HepG2 (cell line): ENCODE measurements around the gene TBL3. TPM values are rescaled to one million over a fixed set of nuclear protein-coding genes. Genes with fewer than 3 reads are reported as not detected.

Experiments
- AKNA ChIP-seq: sonication (generic); formaldehyde crosslinking; IDR thresholded peaks from 2 replicates; pipeline ENCODE4 v1.4.0; 2020; ENCODE audit warnings: missing genetic modification reagents, borderline replicate concordance
- ELF1 ChIP-seq: sonication (generic); formaldehyde crosslinking; IDR thresholded peaks from 2 replicates; pipeline ENCODE4 v1.4.0; 2020; ENCODE audit warnings: missing genetic modification reagents
- FOSL2 ChIP-seq: sonication (generic); formaldehyde crosslinking; IDR thresholded peaks from 2 replicates; pipeline ENCODE4 v1.4.0; 2020; ENCODE audit warnings: missing genetic modification reagents
- FOXK1 ChIP-seq: sonication (generic); formaldehyde crosslinking; IDR thresholded peaks from 2 replicates; pipeline ENCODE4 v1.4.0; 2020; ENCODE audit warnings: low read depth, missing genetic modification reagents, borderline replicate concordance
- FOXO1 ChIP-seq: sonication (generic); formaldehyde crosslinking; IDR thresholded peaks from 2 replicates; pipeline ENCODE4 v1.4.0; 2020; ENCODE audit warnings: missing genetic modification reagents
- KDM2A ChIP-seq: sonication (generic); formaldehyde crosslinking; IDR thresholded peaks from 2 replicates; pipeline ENCODE4 v1.4.0; 2020; ENCODE audit warnings: low read depth, missing genetic modification reagents, borderline replicate concordance
- KLF13 ChIP-seq: sonication (generic); formaldehyde crosslinking; IDR thresholded peaks from 2 replicates; pipeline ENCODE4 v1.4.0; 2020; ENCODE audit warnings: mild to moderate bottlenecking, missing genetic modification reagents
- MTF2 ChIP-seq: sonication (generic); formaldehyde crosslinking; IDR thresholded peaks from 2 replicates; pipeline ENCODE4 v1.5.0; 2020; ENCODE audit warnings: missing genetic modification reagents, borderline replicate concordance
- POLR2AphosphoS5 ChIP-seq: IDR thresholded peaks from 2 replicates; pipeline ENCODE4 v1.6.1; 2012; ENCODE audit warnings: low read depth, low read length
- PRDM10 ChIP-seq: sonication (generic); formaldehyde crosslinking; IDR thresholded peaks from 2 replicates; pipeline ENCODE4 v1.4.0; 2020; ENCODE audit warnings: low read depth, missing genetic modification reagents
- TAF15 ChIP-seq: fragments of 200-400 bp; formaldehyde crosslinking; IDR thresholded peaks from one replicate; pipeline ENCODE4 v1.6.1; 2018; ENCODE audit warnings: mild to moderate bottlenecking, low read depth, low read length; ENCODE audit not compliant: poor library complexity, severe bottlenecking
- ZBTB14 ChIP-seq: sonication (generic); formaldehyde crosslinking; IDR thresholded peaks from 2 replicates; pipeline ENCODE4 v1.4.0; 2020; ENCODE audit warnings: missing genetic modification reagents
- ZBTB39 ChIP-seq: sonication (generic); formaldehyde crosslinking; IDR thresholded peaks from 2 replicates; pipeline ENCODE4 v1.5.0; 2020; ENCODE audit warnings: missing genetic modification reagents
- ZNF205 ChIP-seq: IDR thresholded peaks from 2 replicates; pipeline ENCODE4 v1.6.1; 2018; ENCODE audit warnings: missing biosample characterization, missing genetic modification reagents
- ZNF432 ChIP-seq: sonication (generic); formaldehyde crosslinking; IDR thresholded peaks from 2 replicates; pipeline ENCODE4 v1.5.0; 2020; ENCODE audit warnings: missing genetic modification reagents, mild to moderate bottlenecking, borderline replicate concordance
- ZNF546 ChIP-seq: sonication (generic); formaldehyde crosslinking; conservative IDR thresholded peaks from 2 replicates; pipeline ENCODE4 v1.8.1; 2023; ENCODE audit warnings: mild to moderate bottlenecking, missing genetic modification reagents
- ZNF672 ChIP-seq: sonication (generic); formaldehyde crosslinking; IDR thresholded peaks from 2 replicates; pipeline ENCODE4 v1.8.1; 2022; ENCODE audit warnings: missing genetic modification reagents
- polyA plus RNA-seq, 8 experiments: library from polyadenylated mRNA; depleted of rRNA in 3 of 8; stranded (reverse) in 7 of 8; unstranded in 1 of 8; fragments of >200 nt; fragmentation: Illumina TruSeq in 4 of 8; extraction: Trizol in 4 of 8; gene quantifications; 2 replicates each; pipeline versions ENCODE4 v1.2.1 to v1.2.3, GENCODE V29; 2011 to 2016; ENCODE audit warnings: low read depth in 4 of 8, missing spikeins in 1 of 8, mixed read lengths in 1 of 8; ENCODE audit not compliant: insufficient read depth in 1 of 8
- total RNA-seq, 5 experiments: library from RNA; depleted of rRNA; stranded (reverse); fragments of >200 nt; fragmentation: Illumina TruSeq; extraction: Trizol; gene quantifications; 2 replicates each; pipeline ENCODE4 v1.2.3, GENCODE V29; 2016; ENCODE audit warnings: low read depth in 1 of 5

The TBL3 gene
- total and polyA plus RNA-seq, 2 of the 13 experiments (the other 11 are each of a cell fraction or from before 2014, with no cell fraction given): 16.8 to 38.0 TPM

GRCh38 chr16:1959269-1960039 lies 12.4 kb upstream of the TBL3 start, which contains the start of gene NDUFB10 (continued):
- TF ChIP-seq AKNA (CRISPR knock-in tag): no peak
- TF ChIP-seq FOXO1 (CRISPR knock-in tag): peak; percentile 42; the same call in 1 of the 2 replicates
- TF ChIP-seq ZNF205 (CRISPR knock-in tag): 0 out of 2 replicates have a peak, but pooled peaks have one; percentile 64
- peak; percentile 81; the same call in 1 of the 2 replicates for TF ChIP-seq FOXK1 (CRISPR knock-in tag)
- no peak for TF ChIP-seq KLF13 (CRISPR knock-in tag)
- TF ChIP-seq FOSL2: peak; percentile 30; the same call in 1 of the 2 replicates
- TF ChIP-seq ZNF672 (CRISPR knock-in tag): no peak
- no peak for TF ChIP-seq ZNF546 (CRISPR knock-in tag)
- peak; percentile 79 for TF ChIP-seq KDM2A (CRISPR knock-in tag)
- no peak for TF ChIP-seq ELF1 (CRISPR knock-in tag)
- peak; percentile 42; the same call in 1 of the 2 replicates for TF ChIP-seq PRDM10 (CRISPR knock-in tag)
- TF ChIP-seq POLR2AphosphoS5: peak; percentile 86
- no peak for TF ChIP-seq MTF2 (CRISPR knock-in tag)
- TF ChIP-seq ZBTB39 (CRISPR knock-in tag): 0 out of 2 replicates have a peak, but pooled peaks have one; percentile 58
- peak; percentile 62; the same call in 1 of the 2 replicates for TF ChIP-seq ZBTB14 (CRISPR knock-in tag)
- TF ChIP-seq ZNF432 (CRISPR knock-in tag): no peak
- no peak for TF ChIP-seq TAF15
